GM21529 (cell line): ENCODE data around the gene IHH.

Experiments used
- ATAC-seq: cut with Tn5 transposase; IDR thresholded peaks from one replicate; pipeline ENCODE4 v1.9.1; 2021; ENCODE audit not compliant: unreplicated experiment

IHH gene

GRCh38 chr2:219041252-219041651, 19.5 kb downstream of the IHH start, which contains the start of gene CFAP65:
CFAP65 (minus strand) TSS chr2:219041516; CDS start chr2:219039048, 2,468 bp downstream.
- ATAC-seq: no peak

DNA sequence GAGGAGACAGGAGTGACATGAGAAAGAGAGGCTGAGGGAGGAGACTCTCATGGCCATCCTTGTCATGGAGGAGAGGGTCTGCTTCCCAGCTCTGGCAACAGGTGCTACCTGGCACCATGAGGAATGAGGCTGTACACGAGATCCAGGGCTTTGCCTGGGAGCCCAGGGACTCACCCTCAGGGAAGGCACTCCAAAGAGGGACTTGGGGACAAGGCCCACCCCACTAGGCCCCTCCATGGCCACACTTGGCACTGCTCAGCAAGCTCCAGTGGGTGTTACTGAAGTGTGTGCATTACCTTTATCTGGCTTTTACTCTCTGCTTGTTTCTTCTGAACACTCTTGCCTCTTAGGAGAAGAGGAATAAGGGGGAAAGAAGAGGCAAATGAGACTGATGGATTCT, 22.1 kb downstream of the IHH start:
- no peak for ATAC-seq

DNA sequence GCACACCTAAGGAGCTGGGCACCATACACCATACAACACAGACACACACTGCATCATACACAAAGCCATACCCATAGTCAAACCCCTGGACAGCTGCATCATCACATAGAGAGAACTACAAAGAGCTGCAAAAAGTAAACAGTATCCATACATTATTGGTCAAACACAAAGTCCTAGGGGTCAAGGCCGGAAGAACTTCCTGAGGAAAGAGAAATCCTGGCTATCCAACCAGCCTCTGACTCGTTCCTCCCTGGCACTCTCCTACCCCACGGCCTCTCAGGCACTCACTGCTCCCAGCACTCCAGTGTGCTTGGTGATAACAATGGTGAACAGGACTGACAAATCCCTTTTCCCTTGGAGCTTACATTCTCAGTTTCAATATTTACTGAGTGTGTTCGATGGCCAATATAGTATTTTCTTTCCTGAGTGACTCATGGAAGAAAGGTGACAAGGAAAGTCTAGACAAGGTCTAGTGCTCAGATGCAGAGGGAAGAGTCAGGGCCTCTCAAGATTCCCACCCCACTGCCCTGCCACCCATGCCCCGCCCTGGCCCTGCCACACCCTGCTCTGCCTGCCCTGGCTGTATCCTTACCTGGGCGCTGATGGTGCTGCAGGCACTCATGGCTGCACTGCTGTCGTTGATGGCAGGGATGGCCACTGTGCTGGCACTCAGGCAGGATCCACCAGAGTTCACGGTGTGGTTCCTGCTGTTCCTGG, 22.8 kb downstream of the IHH start:
- ATAC-seq: no peak

DNA sequence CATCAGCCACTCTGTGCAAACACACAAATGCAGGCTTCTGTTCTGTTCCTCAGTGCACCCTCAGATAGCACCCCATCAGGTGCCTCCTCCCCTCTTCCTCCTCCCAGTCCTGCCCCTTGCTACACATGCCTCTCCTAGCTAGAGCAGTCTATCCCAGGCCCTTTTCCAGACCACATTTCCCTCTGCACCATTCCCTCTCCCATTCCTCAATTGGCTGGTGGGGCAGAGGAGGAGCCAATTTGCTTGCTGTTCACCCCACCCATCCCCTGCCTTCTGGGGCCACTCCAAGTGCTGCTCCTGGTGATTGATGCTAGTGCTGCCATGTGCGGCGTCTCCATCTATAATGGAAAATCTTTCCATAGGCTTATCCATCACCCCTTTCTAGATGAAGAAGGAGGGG, 24.8 kb downstream of the IHH start:
- ATAC-seq: no peak

- ATAC-seq: no peak
Measured at GRCh38 chr2:219034823-219035222, 25.9 kb downstream of the IHH start.

GRCh38 chr2:219032051-219032745, 28.5 kb downstream of the IHH start:
- no peak for ATAC-seq

GRCh38 chr2:219031005-219031738, 29.5 kb downstream of the IHH start:
- no peak for ATAC-seq

- ATAC-seq: no peak
Measured at GRCh38 chr2:219030177-219030940, 30.4 kb downstream of the IHH start.

DNA sequence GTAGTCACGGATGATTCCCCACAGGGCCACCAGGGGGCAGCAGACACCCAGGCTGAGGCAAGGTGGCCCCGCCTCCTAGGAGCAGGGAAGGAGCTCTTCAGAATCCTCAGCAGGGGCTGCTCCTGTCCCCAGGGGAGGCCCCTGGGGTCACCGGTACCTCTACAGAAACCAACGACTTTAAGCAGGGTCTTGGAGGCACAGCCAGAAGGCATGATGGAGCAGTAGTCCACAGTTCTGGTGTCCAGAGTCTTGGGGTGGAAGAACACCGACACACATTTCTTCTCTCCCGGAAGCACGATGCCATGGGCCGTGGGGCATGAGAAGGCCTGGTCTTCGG, 30.9 kb downstream of the IHH start:
- ATAC-seq: peak; percentile 90

DNA sequence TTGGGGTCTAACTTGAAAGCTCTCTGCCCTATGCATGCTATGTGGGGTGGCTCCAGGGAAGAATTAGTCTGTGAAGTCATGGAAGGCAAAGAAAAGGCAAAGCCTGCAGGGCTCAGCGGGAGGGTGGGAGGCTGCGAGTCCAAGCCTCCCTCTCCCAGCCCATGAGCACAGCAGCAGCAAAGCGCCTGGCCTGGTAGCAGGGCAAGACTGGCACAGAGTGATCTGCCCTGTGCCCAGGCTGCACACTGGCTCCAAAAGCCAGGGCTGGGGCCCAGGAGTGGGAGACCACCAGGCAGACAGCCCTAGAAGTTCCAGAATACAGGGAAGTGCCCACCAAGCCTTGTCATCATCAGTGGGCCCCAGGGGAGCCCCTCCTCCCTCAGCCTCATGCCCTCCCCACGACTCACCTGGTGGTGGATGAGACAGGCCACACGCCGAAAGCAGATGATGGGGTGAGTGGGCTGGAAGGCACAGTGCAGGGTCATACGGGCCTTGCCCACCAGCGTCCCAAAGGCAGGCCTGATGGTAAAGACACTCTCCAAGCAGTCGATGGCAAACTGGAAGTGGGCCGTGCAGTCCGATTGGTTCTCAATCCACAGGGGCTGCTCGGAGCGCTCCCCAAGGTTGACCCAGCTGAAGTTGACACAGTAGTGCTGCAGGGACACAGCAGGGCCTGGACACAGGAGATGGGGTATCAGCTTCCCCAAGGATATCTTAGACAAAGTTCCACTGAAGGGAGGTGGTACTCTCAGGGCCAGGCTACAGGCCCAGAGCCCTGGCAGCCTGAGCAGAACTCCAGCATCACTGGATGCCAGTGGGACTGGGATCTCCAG, 31.5 kb downstream of the IHH start:
- ATAC-seq: no peak

- ATAC-seq: no peak
Measured at GRCh38 chr2:219028141-219028540, 32.6 kb downstream of the IHH start.

- ATAC-seq: no peak
Measured at GRCh38 chr2:219027511-219028055, 33.1 kb downstream of the IHH start.

DNA sequence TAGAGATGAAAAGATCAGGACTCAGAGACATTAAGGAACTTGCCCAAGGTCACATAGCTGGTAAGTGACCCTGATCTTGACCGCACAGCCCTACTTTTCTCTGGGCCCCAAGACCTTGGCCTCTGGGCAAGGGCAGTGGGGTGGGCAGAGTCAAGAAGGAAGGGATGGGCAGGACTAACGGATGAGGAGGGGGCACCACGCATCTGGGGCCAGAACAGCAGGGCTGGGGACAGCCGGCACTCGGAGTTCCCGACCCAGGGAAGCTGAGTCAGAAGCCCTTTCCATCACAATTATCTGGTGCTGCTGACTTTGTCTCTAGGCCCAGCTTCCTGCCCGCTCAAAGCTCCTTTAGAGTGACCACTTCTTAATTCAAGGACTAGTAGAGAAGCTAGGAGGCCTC, 33.8 kb downstream of the IHH start:
- ATAC-seq: no peak

DNA sequence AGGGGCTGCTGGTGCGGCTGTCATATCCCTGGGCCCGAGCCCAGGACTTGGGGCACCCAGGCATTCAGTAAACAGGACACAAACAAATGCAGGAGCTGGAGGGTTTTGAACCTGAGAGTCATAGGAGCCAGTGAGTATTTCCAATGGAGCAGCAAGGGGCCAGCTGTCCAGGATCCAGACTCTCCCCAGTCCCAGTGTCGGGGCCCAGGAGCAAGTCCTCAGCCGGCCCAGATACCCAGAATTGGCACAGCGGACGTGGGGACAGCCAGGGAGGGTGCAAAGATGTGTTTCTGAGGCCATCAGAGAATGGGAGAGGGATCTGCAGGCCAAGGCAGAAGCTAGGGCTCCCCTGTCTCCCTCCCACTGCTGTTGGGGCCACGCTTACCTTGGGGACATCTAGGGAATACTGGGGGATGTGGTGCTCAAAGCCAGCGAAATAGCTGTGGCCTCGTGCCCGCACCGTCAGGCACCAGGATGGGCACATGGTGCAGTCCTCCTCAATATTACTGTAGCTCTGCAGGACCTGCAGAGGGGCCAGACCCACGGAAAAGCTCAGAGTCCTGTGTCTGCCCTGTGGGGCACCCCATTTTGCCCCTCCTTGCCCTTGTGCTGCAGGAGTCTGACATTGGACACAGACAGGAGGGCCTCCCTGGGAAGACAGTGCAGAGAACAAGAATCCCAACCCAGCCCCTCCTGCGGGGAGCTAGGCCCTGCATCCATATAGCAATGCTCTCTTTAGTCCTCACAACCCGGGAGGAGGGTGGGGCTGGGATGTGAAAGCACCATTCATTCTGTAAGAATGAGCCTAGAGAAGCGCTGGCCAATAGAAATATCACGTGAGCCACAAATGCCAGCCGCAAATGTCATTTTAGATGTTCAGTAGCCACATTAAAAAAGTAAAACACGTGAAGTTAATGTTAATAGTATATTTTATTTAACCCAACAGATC, 34.8 kb downstream of the IHH start:
- ATAC-seq: no peak

GRCh38 chr2:219024059-219024458, 36.7 kb downstream of the IHH start:
- no peak for ATAC-seq

DNA sequence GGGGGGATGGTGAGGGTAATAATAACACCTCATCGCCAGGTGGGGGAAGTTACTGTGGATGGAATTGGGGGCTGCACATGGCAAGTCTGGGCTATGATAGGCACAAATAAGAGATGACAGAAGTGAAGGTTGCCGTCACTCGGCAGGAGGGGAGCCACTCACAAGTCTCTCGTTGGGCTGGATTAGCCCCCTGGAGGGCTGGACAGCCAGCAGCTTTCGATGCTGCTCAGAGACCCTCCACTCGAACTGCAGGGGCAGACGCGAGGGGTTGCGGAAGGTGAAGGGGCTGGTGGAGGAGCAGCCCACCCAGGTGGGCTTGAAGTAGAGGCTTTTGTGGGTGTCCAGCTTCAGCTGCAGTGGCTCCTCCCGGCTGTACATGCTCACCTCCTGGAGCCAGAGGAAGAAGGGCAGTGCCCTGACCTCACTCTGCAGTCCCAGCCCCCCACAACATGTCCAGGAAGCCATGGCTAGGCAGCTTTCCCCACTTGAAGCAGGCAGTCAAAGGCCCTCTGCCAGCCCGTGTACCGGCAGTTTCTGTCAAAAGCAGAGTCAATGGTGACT, 37.6 kb downstream of the IHH start:
- ATAC-seq: no peak

- ATAC-seq: no peak
Measured at GRCh38 chr2:219022616-219023015, 38.1 kb downstream of the IHH start.

DNA sequence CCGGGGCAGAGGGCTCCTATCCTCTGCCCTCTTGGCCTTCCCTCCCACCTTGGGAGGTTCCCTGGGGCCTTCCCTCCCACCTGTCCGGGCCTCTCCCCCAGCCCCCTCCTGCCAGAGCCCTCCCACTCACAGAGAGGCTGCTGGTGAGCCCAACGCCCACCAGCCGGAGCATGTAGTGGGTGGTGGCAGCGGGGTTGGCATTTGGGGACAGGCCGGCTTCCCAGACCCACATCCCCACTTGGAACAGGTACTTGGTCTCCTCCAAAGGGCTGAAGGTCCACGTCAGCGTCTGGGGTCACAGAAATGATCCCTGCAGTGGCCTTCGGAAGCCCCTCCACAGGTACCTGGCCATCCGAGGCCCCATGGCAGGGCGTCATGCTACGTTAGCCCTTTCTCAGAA, 38.7 kb downstream of the IHH start:
- ATAC-seq: no peak

DNA sequence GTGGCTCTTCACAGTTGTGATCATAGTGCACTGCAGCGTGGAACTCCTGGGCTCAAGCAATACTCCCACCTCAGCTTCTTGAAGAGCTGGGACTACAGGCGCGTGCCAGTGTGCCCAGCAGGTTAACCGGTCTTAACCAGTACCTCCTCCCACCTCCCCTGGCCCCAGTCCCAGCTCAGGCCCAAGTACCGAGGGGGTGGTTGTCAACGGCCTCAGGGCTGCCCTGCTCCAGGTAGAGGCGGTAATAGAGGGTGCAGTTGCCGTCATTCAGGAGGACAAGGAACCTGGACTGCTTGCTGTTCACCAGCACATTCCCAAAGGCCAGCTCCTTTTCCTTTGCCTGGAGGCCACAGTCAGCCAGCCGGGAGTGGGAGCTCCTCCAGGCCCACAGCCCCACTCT, 39.1 kb downstream of the IHH start:
- ATAC-seq: no peak
